ENCODE measurements around the gene CYTH2.

DNA sequence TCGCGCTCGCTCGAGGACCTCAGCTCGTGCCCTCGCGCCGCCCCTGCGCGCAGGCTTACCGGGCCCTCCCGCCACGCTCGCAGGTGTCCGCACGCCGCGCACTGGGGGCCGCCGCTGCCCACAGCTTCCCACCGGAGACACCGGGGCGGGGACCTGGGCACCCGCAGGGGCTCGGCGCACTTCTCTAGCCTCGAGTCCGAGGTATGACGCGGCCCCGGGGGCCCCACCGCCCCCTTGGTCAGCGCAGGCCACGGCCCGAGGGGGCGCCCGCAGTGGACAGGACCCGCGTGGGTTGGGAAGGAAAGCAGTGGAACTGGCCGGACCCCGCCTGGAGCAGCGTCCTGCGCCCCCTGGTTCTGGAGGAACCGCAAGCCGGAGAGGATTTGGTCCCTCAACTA lies 25.4 kb upstream of the CYTH2 start:
- TF ChIP-seq, protein P1, sequence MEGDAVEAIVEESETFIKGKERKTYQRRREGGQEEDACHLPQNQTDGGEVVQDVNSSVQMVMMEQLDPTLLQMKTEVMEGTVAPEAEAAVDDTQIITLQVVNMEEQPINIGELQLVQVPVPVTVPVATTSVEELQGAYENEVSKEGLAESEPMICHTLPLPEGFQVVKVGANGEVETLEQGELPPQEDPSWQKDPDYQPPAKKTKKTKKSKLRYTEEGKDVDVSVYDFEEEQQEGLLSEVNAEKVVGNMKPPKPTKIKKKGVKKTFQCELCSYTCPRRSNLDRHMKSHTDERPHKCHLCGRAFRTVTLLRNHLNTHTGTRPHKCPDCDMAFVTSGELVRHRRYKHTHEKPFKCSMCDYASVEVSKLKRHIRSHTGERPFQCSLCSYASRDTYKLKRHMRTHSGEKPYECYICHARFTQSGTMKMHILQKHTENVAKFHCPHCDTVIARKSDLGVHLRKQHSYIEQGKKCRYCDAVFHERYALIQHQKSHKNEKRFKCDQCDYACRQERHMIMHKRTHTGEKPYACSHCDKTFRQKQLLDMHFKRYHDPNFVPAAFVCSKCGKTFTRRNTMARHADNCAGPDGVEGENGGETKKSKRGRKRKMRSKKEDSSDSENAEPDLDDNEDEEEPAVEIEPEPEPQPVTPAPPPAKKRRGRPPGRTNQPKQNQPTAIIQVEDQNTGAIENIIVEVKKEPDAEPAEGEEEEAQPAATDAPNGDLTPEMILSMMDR (IDR thresholded peaks at IDR 0.05; ENCODE audit: control extremely low read depth in 1 of 3, insufficient read depth in 1 of 3, low read depth in 1 of 3, low read length in 3 of 3): no peak
- TF ChIP-seq POLR2A (IDR thresholded peaks at IDR 0.05; ENCODE audit: control extremely low read depth in 1 of 2, low read depth in 2 of 2, low read length in 2 of 2): no peak
- TF ChIP-seq TAF1 (IDR thresholded peaks at IDR 0.05; ENCODE audit: low read depth, low read length): no peak
- TF ChIP-seq SIN3A (conservative IDR thresholded peaks at IDR 0.05 in 1 of 2, IDR thresholded peaks at IDR 0.05 in 1 of 2; ENCODE audit: low read depth in 1 of 2, low read length in 2 of 2): no peak
- no peak for TF ChIP-seq EZH2 (IDR thresholded peaks at IDR 0.05; ENCODE audit: low read depth, low read length, severe bottlenecking)
- TF ChIP-seq POU5F1 (IDR thresholded peaks at IDR 0.05; ENCODE audit: low read depth, low read length): no peak
- TF ChIP-seq EGR1 (IDR thresholded peaks at IDR 0.05; ENCODE audit: borderline replicate concordance, low read depth, low read length): no peak
- TF ChIP-seq POLR2AphosphoS5 (IDR thresholded peaks at IDR 0.05; ENCODE audit: low read depth, low read length): no peak
- no peak for TF ChIP-seq JUN (IDR thresholded peaks at IDR 0.05; ENCODE audit: low read depth, low read length)
- no peak for TF ChIP-seq KDM5A (IDR thresholded peaks at IDR 0.05; ENCODE audit: low read length)
- no peak for TF ChIP-seq GABPA (IDR thresholded peaks at IDR 0.05; ENCODE audit: borderline replicate concordance, insufficient read depth, low read length)
